Fibroblast of peridontal ligament (primary cell): ENCODE results near the gene RNF126.
"Not testable (repeated sequence)": the region's sequence is repeated elsewhere in the genome, so short reads cannot be mapped to it uniquely, and the experiment has no call there.

Experiments used
- DNase-seq: peaks from one replicate; pipeline ENCODE4 v3.0.0-alpha.2; 2010; ENCODE audit errors: extremely low read depth

Gene RNF126

GRCh38 chr19:662962-663681 is at the start of gene RNF126:
Gene RNF126, minus strand, starts transcription at chr19:663214. Its CDS starts 93 bp downstream, at chr19:663121.
- peak; percentile 85 for DNase-seq

GRCh38 chr19:711254-711653 is 48.2 kb upstream of the RNF126 start:
- DNase-seq = no peak

DNA sequence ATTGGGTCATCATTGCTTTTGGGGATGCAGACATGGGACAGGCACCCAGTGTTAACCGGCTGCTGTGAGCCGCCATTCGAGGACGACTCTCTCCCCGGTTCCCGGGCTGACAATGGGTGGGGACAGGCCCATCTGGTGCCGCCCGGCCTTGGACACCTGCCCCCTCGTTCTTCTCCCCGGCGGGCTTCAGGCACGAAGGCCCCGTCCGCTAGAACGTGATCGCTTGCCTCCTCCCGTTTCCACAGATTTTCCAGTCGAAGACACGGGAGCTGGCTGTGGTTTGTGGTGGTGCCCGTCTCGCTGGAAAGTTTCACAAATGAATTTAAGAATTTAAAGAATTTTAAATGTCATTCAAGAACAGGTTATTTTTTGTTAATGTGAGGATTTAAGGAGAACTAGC is 47.8 kb upstream of the RNF126 start:
- DNase-seq = no peak

DNA sequence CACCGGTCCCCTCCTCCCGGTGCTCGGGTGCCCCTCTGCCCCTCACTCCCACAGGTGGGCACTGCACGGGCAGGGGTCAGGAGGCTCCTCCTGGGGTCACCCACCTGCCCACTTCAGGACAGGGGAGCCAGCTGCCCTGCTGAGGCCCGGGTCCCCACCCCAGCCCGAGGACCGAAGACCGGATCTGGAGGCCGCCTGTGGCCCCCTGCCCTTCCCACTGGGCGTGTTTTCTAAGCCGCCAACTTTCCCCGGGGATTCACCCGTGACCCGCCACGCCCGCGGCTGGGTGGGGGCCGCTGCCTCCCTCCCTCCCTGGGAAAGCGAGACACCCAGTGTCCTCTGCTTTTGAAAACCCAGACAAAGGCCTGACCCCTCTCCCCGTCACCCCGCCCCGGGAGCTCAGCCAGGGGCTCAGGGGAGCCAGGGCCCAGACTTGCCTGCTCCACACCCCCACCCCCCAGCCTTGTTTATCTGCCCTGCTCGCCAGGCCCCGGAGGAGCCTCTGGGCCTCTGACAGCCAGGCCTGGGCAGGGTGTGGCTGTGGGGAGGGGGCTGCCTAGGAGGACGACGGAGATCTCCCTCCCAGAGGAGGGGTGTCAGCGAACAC is 47.1 kb upstream of the RNF126 start:
- no peak for DNase-seq

GRCh38 chr19:709196-709964 is 46.4 kb upstream of the RNF126 start:
- DNase-seq = no peak

DNA sequence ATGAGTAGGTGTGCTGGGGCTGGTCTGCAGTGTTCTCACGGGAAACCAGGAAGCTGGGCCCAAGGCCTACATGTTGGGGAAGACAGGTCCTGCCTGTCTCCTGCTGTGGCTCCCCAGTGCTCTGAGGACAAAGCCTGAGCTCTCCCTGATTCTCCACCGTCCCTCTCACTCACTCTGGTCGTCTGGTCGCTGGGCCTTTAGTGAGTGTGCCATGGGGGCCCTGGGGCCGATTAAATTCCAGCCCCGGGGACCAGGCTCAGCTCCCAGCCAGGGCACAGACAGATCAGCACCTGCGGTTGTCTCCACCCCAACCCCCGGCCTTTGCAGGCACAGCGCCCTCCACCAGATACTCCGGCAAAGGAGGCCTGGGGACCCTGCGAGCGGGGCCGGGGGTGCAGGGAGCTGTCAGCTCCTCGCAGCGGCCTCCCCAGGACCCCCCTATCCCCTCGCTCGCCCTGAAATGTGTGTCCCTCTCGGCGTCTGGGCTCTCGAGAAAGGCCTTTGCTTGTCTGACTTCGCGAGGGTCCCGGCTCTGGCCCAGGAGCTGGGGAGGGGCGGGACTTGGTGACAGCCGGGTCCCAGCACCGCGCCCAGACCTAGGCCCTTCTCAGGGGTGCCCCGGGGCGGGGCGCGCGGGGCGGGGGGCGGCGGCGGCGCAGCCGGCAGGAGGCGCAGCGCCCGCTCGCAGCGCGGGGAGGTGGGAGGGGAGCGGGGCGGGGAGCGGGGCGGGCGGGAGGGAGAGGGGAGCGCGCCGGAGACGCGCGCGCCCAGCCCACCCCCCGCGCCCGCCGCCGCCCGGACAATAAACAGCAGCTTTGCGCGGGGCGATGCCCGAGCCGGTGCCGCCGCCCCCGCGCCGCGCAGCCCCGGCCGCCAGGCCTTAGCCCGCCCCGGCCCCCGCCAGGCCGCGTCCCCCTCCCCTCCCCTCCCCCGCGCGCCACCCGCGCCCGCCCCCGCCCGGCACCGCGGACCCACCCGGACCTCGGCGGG is 45.4 kb upstream of the RNF126 start, which contains the start of gene PALM:
Gene PALM (plus strand): TSS at position 782 of the 990 bp plus-strand sequence. CDS start 212 bp downstream, outside the sequence.
- DNase-seq = no peak

- DNase-seq = no peak
Measured at GRCh38 chr19:704447-704741, 41.4 kb upstream of the RNF126 start.

DNA sequence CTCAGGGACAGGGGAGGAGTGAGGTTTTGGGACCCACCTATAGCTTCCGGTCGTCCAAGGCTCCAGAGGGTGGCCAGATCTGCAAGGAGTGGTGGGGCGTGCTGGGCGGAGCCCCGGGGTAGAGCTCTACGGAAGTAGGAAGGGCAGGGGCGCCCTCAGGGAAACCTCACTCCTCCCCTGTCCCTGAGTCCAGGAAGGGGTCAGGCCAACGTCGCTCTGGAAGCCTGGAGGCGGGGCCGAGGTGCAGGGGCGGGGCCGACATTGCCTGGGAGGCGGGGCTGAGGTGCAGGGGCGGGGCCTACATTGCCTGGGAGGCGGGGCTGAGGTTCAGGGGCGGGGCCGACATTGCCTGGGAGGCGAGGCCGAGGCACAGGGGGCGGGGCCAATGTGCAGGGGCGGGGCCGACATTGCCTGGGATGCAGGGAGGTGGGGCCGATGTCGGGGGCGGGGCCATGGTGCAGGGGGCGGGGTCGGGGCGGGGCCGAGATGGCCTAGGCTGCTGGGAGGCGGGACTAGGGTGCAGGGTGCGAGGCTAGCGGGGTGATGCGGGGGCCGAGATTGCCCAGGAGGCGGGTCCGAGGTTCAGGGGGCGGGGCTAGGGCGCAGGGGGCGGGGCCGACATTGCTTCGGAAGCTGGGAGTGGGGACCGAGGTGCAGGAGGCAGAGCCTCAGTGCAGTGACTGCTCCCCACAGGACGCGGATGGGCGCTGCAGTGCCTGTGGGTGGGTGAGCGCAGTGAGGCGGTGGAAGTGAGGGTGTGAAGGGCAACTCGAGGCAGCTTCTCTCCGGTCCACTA is 40.8 kb upstream of the RNF126 start:
- no peak for DNase-seq

DNA sequence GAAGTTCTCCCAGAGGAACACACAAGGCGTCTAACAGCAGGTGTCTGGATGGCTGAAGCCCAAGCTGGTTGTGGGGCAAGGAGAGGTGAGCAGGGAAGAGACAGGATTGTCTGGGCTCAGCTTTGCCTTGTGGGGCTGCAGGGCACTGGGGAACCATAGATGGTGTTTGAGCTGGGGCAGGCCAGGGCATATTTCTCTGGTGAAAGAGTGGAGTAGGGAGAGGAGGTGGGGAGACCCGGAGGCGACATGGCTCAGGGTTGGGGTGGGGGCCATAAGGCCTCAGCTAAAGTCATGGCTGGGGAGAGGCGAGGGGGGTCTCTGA is 40.3 kb upstream of the RNF126 start:
- DNase-seq = no peak

- not testable (repeated sequence) for DNase-seq
Measured at GRCh38 chr19:702847-703246, 39.8 kb upstream of the RNF126 start.

- not testable (repeated sequence) for DNase-seq
Measured at GRCh38 chr19:699885-700284, 36.9 kb upstream of the RNF126 start.

DNA sequence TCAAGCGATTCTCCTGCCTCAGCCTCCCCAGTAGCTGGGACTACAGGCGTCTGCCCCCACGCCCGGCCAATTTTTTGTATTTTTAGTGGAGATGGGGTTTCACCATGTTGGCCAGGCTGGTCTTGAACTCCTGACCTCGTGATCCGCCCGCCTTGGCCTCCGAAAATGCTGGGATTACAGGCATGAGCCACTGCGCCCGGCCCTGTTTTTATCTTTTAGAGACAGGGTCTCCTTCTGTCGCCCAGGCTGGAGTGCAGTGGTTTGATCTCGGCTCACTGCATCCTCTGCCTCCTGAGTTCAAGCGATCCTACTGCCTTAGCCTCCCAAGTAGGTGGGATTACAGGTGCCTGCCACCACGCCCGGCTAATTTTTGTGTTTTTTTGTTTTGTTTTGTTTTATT is 35.5 kb upstream of the RNF126 start:
- DNase-seq = not testable (repeated sequence)

- no peak for DNase-seq
Measured at GRCh38 chr19:695352-695949, 32.4 kb upstream of the RNF126 start, which contains the start of gene PRSS57. Gene PRSS57, minus strand, starts transcription at chr19:695452. Its CDS starts 22 bp downstream, at chr19:695430.

GRCh38 chr19:694481-695351 is 31.7 kb upstream of the RNF126 start:
- DNase-seq = no peak

GRCh38 chr19:690203-690602 is 27.2 kb upstream of the RNF126 start:
- no peak for DNase-seq

- no peak for DNase-seq
Measured at GRCh38 chr19:688992-689391, 26.0 kb upstream of the RNF126 start.

GRCh38 chr19:688214-688613 is 25.2 kb upstream of the RNF126 start:
- DNase-seq = peak; percentile 49

DNA sequence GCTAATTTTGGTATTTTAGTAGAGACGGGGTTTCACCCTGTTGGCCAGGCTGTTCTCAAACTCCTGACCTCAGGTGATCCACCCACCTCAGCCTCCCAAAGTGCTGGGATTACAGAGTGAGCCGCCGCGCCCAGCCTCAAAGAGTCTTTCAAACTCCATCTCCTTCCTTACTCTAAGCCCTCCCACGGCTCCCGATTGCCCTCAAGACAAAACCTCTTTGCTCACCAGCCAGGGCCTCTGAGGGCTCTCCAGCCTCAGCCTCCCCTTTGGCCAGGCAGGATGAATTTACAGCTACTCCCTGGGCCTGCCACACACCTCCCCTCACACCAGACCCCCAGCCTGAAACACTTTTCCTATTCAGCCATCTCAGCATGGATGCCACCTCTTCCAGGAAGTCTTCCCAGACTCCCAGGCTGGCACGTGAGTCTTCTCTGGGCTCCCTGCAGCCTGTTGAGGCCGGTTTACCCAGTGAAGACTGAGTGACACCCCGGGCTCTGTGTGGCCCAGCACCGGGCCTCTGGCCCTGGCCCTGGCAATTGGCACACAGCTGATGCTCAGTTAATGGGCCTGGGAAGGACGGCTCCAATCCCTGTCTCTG is 24.7 kb upstream of the RNF126 start:
- DNase-seq = no peak
